Measurements from ENCODE around the gene PRR12. TPM values are rescaled to one million over a fixed set of nuclear protein-coding genes. Genes with fewer than 3 reads are reported as not detected.

Gene PRR12
- total RNA-seq, 1 donor from 2014 or later = 32.0 TPM

GRCh38 chr19:49553451-49554271, 37.3 kb upstream of the PRR12 start:
- ATAC-seq (no peak), DNase-seq (no peak)
- intact Hi-C loops (cut with DNase I) = no loop called here
- H3K36me3 ChIP-seq = peaks cover 40% of the 10 kb centered on the region
- no peak overlapping the region for H3K27ac ChIP-seq
- H3K4me3 ChIP-seq = no peak overlapping the region
- H3K9me3 ChIP-seq = no peaks in the 10 kb centered on the region
- peaks cover 29% of the 10 kb centered on the region for H3K4me1 ChIP-seq
- TF ChIP-seq CTCF (IDR thresholded peaks at IDR 0.05) = no peak
- H3K27me3 ChIP-seq (ENCODE audit: low read depth) = no peaks in the 10 kb centered on the region

GRCh38 chr19:49554701-49555181, 36.2 kb upstream of the PRR12 start:
- Histone ChIP-seq H3K4me1 (peaks cover 30% of the 10 kb centered on the region), H3K36me3 (peaks cover 50% of the 10 kb centered on the region), H3K9me3 (no peaks in the 10 kb centered on the region), H3K4me3 (no peak overlapping the region), H3K27me3 (ENCODE audit: low read depth) (no peaks in the 10 kb centered on the region), H3K27ac (peak overlapping the region; percentile 53)
- intact Hi-C loops (cut with DNase I) = no loop called here
- peak in 1 of 2 donors; percentile 11 for ATAC-seq
- DNase-seq = no peak
- TF ChIP-seq CTCF (IDR thresholded peaks at IDR 0.05) = no peak

GRCh38 chr19:49555600-49556411, 35.2 kb upstream of the PRR12 start:
- no peak for TF ChIP-seq CTCF (IDR thresholded peaks at IDR 0.05)
- peak; percentile 85 for DNase-seq
- H3K4me1 ChIP-seq = peaks cover 40% of the 10 kb centered on the region
- peak overlapping the region; percentile 48 for H3K27ac ChIP-seq
- peak; percentile 90 to 91 for ATAC-seq
- no peaks in the 10 kb centered on the region for H3K9me3 ChIP-seq
- peaks cover 59% of the 10 kb centered on the region for H3K36me3 ChIP-seq
- no peak overlapping the region for H3K4me3 ChIP-seq
- intact Hi-C loops (cut with DNase I) = no loop called here
- H3K27me3 ChIP-seq (ENCODE audit: low read depth) = no peaks in the 10 kb centered on the region

- DNase-seq = no peak
- peak; percentile 9 to 31 for ATAC-seq
Measured at GRCh38 chr19:49556412-49557398, 34.3 kb upstream of the PRR12 start.

More at GRCh38 chr19:49556412-49557398, 34.3 kb upstream of the PRR12 start:
- Histone ChIP-seq H3K4me3 (no peak overlapping the region), H3K36me3 (peaks cover 59% of the 10 kb centered on the region), H3K4me1 (peaks cover 44% of the 10 kb centered on the region), H3K27me3 (ENCODE audit: low read depth) (no peaks in the 10 kb centered on the region), H3K9me3 (no peaks in the 10 kb centered on the region), H3K27ac (no peak overlapping the region)
- no peak for TF ChIP-seq CTCF (IDR thresholded peaks at IDR 0.05)
- intact Hi-C loops (cut with DNase I) = no loop called here
